ENCODE data around the gene TBKBP1.

The TBKBP1 gene

GRCh38 chr17:47729476-47729875 is 35.5 kb downstream of the TBKBP1 start:
- DNase-seq (ENCODE audit: low read depth in 1 of 2, low spot score in 1 of 2) = no peak
- Histone ChIP-seq H3K27ac (replicated peaks) (no peak overlapping the region), H3K27me3 (ENCODE audit: insufficient read depth, poor library complexity, severe bottlenecking) (peaks cover 43% of the 10 kb centered on the region), H3K4me3 (replicated peaks; ENCODE audit: insufficient read depth, low read length) (no peak overlapping the region)
- TF ChIP-seq POLR2AphosphoS5 (IDR thresholded peaks at IDR 0.05; ENCODE audit: low read depth) (no peak), CTCF (IDR thresholded peaks at IDR 0.05; ENCODE audit: insufficient read depth, low read length) (no peak), GABPA (IDR thresholded peaks at IDR 0.05; ENCODE audit: low read depth) (no peak), REST (IDR thresholded peaks at IDR 0.05; ENCODE audit: insufficient replicate concordance, low read depth) (no peak), SPI1 (IDR thresholded peaks at IDR 0.05; ENCODE audit: borderline replicate concordance, low read depth) (no peak)

- DNase-seq (ENCODE audit: low read depth in 1 of 2, low spot score in 1 of 2) = no peak
- Histone ChIP-seq H3K27ac (replicated peaks) (no peak overlapping the region), H3K27me3 (ENCODE audit: insufficient read depth, poor library complexity, severe bottlenecking) (peaks cover 39% of the 10 kb centered on the region), H3K4me3 (replicated peaks; ENCODE audit: insufficient read depth, low read length) (no peak overlapping the region)
- no peak for TF ChIP-seq REST (IDR thresholded peaks at IDR 0.05; ENCODE audit: insufficient replicate concordance, low read depth)
- TF ChIP-seq POLR2AphosphoS5 (IDR thresholded peaks at IDR 0.05; ENCODE audit: low read depth) = no peak
- TF ChIP-seq SPI1 (IDR thresholded peaks at IDR 0.05; ENCODE audit: borderline replicate concordance, low read depth) = no peak
- TF ChIP-seq CTCF (IDR thresholded peaks at IDR 0.05; ENCODE audit: insufficient read depth, low read length) = no peak
Observed at GRCh38 chr17:47730681-47731080, 36.7 kb downstream of the TBKBP1 start.

- Histone ChIP-seq H3K4me3 (replicated peaks; ENCODE audit: insufficient read depth, low read length) (no peak overlapping the region), H3K27ac (replicated peaks) (no peak overlapping the region), H3K27me3 (ENCODE audit: insufficient read depth, poor library complexity, severe bottlenecking) (peaks cover 36% of the 10 kb centered on the region)
- TF ChIP-seq POLR2AphosphoS5 (IDR thresholded peaks at IDR 0.05; ENCODE audit: low read depth) (no peak), CTCF (IDR thresholded peaks at IDR 0.05; ENCODE audit: insufficient read depth, low read length) (no peak), SPI1 (IDR thresholded peaks at IDR 0.05; ENCODE audit: borderline replicate concordance, low read depth) (no peak), GABPA (IDR thresholded peaks at IDR 0.05; ENCODE audit: low read depth) (no peak), REST (IDR thresholded peaks at IDR 0.05; ENCODE audit: insufficient replicate concordance, low read depth) (no peak)
- no peak for DNase-seq (ENCODE audit: low read depth in 1 of 2, low spot score in 1 of 2)
Observed at GRCh38 chr17:47731396-47731795, 37.4 kb downstream of the TBKBP1 start.

All from HL-60 (cell line).